HG02970 (cell line): ENCODE measurements around the gene GINM1.
A peak's percentile ranks its signal among the peaks of the same experiment; 100 is the strongest.

ENCODE experiments used
- ATAC-seq: cut with Tn5 transposase; IDR thresholded peaks from one replicate; pipeline ENCODE4 v1.9.1; 2021; ENCODE audit warnings: mild to moderate bottlenecking, moderate library complexity, moderate number of reproducible peaks; ENCODE audit not compliant: unreplicated experiment, low FRiP score

GINM1 gene

DNA sequence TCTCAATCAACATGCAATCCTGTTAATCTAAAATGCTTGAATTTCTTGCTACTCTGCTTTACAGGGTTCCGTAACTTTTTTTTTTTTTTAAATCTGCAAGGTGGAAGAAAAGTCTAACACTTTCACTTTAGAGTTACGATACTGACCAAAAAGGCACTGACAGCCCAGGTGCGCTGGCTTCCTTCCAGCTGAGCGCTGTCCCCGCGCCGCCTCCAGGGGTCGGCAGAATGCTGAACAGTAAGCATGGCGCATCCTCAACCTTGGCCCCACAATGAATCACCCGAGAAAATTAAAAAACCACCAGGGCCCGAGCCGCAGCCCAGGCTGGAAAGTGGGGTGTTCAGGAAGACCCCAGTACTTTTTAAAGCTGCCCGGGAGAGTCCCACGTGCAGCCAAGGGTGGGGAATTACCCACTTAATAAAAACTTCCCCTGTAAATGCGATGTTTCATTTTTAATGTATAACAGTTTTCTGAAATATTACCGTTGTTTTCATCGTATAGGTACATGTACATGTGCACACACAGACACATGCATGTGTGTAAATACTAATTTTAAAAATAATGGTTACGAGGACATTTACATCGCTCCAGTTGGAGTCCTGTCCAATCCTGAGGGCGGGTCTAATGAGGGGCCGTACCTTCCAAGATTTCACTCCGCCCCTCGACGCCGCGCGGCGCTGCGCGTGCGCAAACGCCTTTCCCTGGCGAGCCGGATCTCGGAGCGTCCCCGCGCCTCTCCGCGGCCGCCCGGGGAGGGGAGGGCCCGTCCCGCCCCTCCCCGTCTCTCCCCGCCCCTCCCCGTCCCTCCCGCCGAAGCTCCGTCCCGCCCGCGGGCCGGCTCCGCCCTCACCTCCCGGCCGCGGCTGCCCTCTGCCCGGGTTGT lies at the start of gene GINM1:
GINM1 (plus strand) TSS at position 849 of the 883 bp plus-strand sequence. CDS start 40 bp downstream, outside the sequence.
- peak; percentile 86 for ATAC-seq

- no peak for ATAC-seq
Measured at GRCh38 chr6:149529650-149530049, 36.5 kb upstream of the GINM1 start.

- no peak for ATAC-seq
Measured at GRCh38 chr6:149534742-149535141, 31.4 kb upstream of the GINM1 start.

- ATAC-seq = no peak
Measured at GRCh38 chr6:149541139-149541538, 25.0 kb upstream of the GINM1 start.

DNA sequence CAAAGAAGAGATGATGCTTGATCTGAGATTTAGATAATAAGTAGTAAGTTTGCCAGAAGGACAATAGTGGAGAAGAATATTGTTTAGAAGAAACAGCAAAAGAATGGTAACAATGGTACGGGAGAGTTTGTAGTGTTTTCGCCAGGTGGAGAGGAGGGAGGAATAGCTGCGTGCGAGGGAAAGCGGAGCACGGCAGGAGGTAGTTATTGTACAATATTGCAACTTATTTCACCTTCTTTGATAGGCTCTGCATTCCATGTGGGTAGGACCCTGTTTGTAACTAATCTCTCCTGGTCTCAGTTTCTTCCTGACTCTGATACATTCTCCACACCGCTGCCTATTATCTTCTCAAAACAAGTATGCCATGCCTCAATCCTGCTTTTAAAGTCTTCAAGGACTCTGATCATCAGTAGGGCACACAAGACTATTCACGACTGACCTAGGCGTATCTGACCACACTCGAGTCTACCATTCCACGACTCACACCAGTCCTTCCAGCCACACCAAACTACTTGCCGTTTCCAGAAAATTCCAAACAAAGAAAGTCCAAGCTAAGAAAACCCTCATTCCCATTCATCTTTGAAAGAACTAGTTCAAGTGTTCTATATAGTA lies 21.4 kb upstream of the GINM1 start:
- no peak for ATAC-seq

- no peak for ATAC-seq
Measured at GRCh38 chr6:149545258-149545753, 20.9 kb upstream of the GINM1 start.

DNA sequence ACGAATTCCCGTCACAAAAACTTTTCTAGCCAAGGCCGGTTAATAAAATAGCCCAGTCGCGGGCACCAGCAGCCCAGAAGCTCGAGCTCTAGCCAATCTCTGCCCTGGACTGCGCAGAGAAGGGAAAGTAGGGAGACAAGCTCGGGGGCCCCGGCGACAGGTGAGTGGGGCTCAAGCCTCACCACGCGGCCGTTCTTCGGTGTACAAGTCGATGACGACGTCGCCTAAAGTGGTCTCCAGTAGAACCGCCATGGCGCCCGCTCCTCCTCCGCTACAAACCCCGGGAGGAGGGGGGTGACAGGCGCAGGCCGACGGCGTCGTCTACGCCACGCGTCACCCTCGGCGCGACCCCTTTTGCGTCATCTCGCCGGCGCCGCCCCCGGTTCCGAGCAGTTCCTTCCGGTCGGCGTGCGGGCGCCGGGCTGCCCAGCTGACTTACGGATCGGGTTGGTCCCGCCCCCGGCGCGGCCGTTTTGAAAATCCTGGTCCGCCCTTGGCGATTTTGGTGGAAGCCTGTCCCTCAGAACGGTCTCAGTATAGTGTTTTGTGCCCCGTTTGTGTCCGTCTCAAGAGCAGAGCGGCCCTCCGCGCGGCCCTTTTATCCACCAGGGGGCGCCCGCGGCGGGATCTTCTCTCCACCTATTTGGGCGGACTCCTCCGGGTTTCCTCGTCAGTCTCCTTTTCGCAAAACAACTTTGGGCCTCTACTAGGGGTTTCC lies 20.3 kb upstream of the GINM1 start, which contains the start of gene PPIL4:
PPIL4 (minus strand) TSS at position 290 of the 718 bp plus-strand sequence; CDS start at position 252, 38 bp downstream.
- ATAC-seq = peak; percentile 93

- ATAC-seq = no peak
Measured at GRCh38 chr6:149551920-149552319, 14.3 kb upstream of the GINM1 start.

- ATAC-seq = no peak
Measured at GRCh38 chr6:149558029-149558428, 8.1 kb upstream of the GINM1 start.

DNA sequence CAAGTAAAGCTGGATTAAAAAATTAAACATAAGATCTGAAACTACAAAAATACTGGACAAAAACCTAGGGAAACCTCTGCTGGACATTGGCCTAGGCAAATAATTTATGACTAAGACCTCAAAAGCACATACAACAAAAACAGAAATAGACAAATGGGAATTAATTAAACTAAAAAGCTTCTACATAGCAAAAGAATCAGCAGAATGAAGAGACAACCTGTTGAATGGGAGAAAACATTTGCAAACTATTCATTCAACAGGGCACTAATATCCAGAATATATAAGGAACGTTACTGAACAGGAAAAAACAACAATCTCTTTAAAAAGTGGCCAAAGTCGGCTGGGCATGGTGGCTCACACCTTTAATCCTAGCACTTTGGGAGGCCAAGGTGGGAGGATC lies 6.8 kb upstream of the GINM1 start:
- ATAC-seq = no peak

- no peak for ATAC-seq
Measured at GRCh38 chr6:149560736-149561135, 5.4 kb upstream of the GINM1 start.

- no peak for ATAC-seq
Measured at GRCh38 chr6:149563203-149563927, 2.8 kb upstream of the GINM1 start.

DNA sequence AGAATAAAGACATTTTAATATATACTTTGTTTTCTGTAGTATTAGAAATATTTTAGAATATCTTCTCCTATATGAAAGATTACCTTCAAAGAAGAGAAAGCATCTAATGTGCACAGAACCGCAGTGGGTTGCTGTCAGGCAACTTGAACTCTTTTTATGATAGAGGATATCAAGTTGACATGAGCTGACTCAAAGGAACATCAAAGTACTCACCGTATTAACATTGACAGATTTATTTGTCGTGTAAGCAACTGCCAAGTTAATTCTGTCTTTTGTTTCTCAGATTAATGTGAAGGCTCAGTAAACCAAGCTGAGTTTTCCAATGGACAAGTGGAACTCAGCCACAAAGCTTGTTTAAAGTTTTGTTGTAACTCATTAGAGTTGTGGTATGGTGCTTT lies 2.2 kb upstream of the GINM1 start:
- ATAC-seq = no peak

DNA sequence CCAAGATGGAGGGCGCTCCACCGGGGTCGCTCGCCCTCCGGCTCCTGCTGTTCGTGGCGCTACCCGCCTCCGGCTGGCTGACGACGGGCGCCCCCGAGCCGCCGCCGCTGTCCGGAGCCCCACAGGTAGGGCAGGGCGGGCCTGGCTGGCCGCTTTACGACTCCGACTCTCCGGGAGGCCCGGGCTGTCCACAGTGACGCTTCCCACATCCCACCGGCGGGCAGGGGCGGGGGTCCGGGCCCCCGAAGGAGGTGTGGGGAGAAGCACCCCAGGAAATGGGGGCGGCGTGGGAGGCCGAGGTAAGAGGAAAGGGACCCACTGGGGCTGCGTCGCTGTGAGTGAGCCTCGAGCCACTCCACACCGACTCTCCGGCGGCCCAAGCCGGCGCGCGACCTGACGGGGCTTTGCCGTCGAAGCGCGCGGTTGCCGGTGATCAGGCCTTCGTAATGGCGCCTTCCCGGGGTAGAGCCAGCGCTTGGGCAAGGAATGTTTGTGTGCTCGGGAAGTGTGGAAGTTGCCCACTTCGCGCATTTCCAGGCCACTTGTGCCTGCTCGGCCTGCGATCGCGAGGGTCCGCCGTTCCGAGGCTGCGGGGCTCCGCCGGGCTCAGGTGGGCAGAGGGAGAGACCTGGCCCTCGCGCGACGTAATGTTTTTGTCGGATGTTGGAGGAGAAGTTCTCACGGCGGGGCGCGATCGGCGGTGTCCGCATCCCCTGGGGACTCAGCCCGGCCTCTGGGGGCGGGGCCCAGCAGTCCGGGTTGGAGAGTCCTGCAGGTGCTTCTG lies 427 bp downstream of the GINM1 start:
- peak; percentile 25 for ATAC-seq

GRCh38 chr6:149567194-149567586 lies 1.0 kb downstream of the GINM1 start:
- ATAC-seq = no peak

DNA sequence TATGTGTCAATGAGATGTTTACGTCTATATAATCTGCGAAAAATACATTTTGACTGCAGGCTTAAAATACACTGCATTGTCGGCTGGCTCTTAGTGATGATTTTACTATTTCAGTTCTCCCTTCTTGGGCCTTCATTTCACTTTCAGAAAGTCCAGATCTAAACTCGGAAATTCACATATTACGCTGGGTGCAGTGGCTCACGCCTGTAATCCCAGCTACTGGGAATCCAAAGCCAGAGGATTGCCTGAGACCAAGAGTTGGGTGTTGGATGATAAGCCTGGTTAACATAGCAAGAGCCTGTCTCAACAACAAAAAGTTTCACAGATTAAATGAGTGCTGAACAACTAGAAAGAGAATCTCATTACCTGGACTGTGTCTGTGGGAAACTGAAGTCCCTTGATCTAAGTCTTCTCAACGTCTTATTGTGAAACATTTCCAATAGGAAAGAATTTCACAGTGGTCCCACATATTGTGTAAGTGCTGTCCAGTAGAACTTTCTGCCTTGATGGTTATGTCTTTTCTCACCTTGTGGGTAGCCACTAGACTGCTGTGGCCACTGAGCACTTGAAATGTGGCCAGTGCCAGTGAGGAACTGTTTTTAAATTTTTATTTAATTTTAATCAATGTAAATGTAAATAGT lies 1.9 kb downstream of the GINM1 start:
- no peak for ATAC-seq

GRCh38 chr6:149580880-149581279 lies 14.7 kb downstream of the GINM1 start:
- no peak for ATAC-seq

DNA sequence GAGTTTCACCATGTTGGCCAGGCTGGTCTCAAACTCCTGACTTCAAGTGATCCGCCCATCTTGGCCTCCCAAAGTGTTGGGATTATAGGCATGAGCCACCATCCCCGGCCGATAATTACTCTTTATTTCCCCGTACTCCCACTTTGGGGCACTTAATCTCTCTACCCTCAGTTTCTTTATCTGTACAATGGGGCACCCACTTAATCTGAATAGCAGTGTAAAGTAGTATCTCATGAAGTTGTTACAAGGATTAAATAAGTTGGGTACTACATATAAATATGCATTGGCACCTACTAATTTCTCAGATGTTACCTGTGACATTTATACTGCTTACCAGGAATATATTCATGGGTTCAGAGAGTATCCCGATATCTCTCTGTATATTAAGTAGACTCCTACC lies 15.2 kb downstream of the GINM1 start:
- ATAC-seq = no peak

- ATAC-seq = no peak
Measured at GRCh38 chr6:149586149-149586548, 20.0 kb downstream of the GINM1 start.
